ENCODE data around the gene IFITM5.
"Not testable (repeated sequence)": the region's sequence is repeated elsewhere in the genome, so short reads cannot be mapped to it uniquely, and the experiment has no call there.

Gene IFITM5

GRCh38 chr11:283405-284104 lies 15.8 kb downstream of the IFITM5 start:
- DNase-seq (ENCODE audit: low spot score) = no peak

- no peak for DNase-seq (ENCODE audit: low spot score)
Observed at GRCh38 chr11:282630-283360, 16.5 kb downstream of the IFITM5 start.

GRCh38 chr11:282171-282570 lies 17.2 kb downstream of the IFITM5 start:
- DNase-seq (ENCODE audit: low spot score) = no peak

GRCh38 chr11:281486-282161 lies 17.7 kb downstream of the IFITM5 start:
- no peak for DNase-seq (ENCODE audit: low spot score)

GRCh38 chr11:280706-281485 lies 18.4 kb downstream of the IFITM5 start:
- no peak for DNase-seq (ENCODE audit: low spot score)

GRCh38 chr11:279966-280705 lies 19.2 kb downstream of the IFITM5 start:
- no peak for DNase-seq (ENCODE audit: low spot score)

GRCh38 chr11:279040-279965 lies 20.0 kb downstream of the IFITM5 start:
- no peak for DNase-seq (ENCODE audit: low spot score)

- DNase-seq (ENCODE audit: low spot score) = no peak
Observed at GRCh38 chr11:278001-278951, 21.1 kb downstream of the IFITM5 start, which contains the start of gene NLRP6. Gene NLRP6, plus strand, starts transcription at chr11:278407. Its CDS starts 163 bp downstream, at chr11:278570.

GRCh38 chr11:276219-276618 lies 23.1 kb downstream of the IFITM5 start:
- no peak for DNase-seq (ENCODE audit: low spot score)

GRCh38 chr11:272931-273198 lies 26.5 kb downstream of the IFITM5 start:
- DNase-seq (ENCODE audit: low spot score) = no peak

- DNase-seq (ENCODE audit: low spot score) = no peak
Observed at GRCh38 chr11:272195-272930, 27.0 kb downstream of the IFITM5 start.

GRCh38 chr11:271319-271715 lies 28.0 kb downstream of the IFITM5 start:
- no peak for DNase-seq (ENCODE audit: low spot score)

- DNase-seq (ENCODE audit: low spot score) = no peak
Observed at GRCh38 chr11:270451-271318, 28.6 kb downstream of the IFITM5 start.

GRCh38 chr11:269146-269890 lies 30.0 kb downstream of the IFITM5 start:
- no peak for DNase-seq (ENCODE audit: low spot score)

GRCh38 chr11:268716-269145 lies 30.6 kb downstream of the IFITM5 start:
- DNase-seq (ENCODE audit: low spot score) = not testable (repeated sequence)

GRCh38 chr11:267491-267994 lies 31.8 kb downstream of the IFITM5 start:
- no peak for DNase-seq (ENCODE audit: low spot score)

Measured in HuH-7 (cell line).